HepG2 (cell line): ENCODE results near the gene GABRR3. TPM values are rescaled to one million over a fixed set of nuclear protein-coding genes. Genes with fewer than 3 reads are reported as not detected.

Source experiments
- ARNT ChIP-seq: fragments of 450-650 bp; IDR thresholded peaks from 2 replicates; pipeline ENCODE4 v1.6.1; 2017
- DNMT3B ChIP-seq: conservative IDR thresholded peaks from 2 replicates; pipeline ENCODE4 v1.6.1; 2016; ENCODE audit warnings: missing biosample characterization, control low read depth
- HNF4A ChIP-seq: sonication (generic); formaldehyde crosslinking; IDR thresholded peaks from 2 replicates; pipeline ENCODE4 v1.4.0; 2020; ENCODE audit warnings: missing genetic modification reagents
- JUNB ChIP-seq: sonication (generic); formaldehyde crosslinking; IDR thresholded peaks from 2 replicates; pipeline ENCODE4 v1.8.0; 2022; ENCODE audit warnings: missing genetic modification reagents, mild to moderate bottlenecking, borderline replicate concordance
- NCOA2 ChIP-seq: sonication (generic); formaldehyde crosslinking; IDR thresholded peaks from 2 replicates; pipeline ENCODE4 v1.8.0; 2022; ENCODE audit warnings: inconsistent platforms
- NR2F6 ChIP-seq, 2 experiments: IDR thresholded peaks; 2 replicates each; pipeline ENCODE4 v1.6.1; 2016; ENCODE audit warnings: antibody characterized with exemption in 1 of 2, mild to moderate bottlenecking in 1 of 2
- SOX6 ChIP-seq, 2 experiments: fragments of 450-650 bp in 1 of 2; sonication (generic) in 1 of 2; formaldehyde crosslinking in 1 of 2; IDR thresholded peaks; 2 replicates each; pipeline versions ENCODE4 v1.4.0 to v1.6.1; 2017 to 2020; ENCODE audit warnings: antibody characterized with exemption in 1 of 2, mild to moderate bottlenecking in 1 of 2, missing genetic modification reagents in 1 of 2
- ZBTB21 ChIP-seq: sonication (generic); formaldehyde crosslinking; IDR thresholded peaks from 2 replicates; pipeline ENCODE4 v1.4.0; 2020; ENCODE audit warnings: missing genetic modification reagents
- ZBTB7B ChIP-seq: sonication (generic); formaldehyde crosslinking; IDR thresholded peaks from 2 replicates; pipeline ENCODE4 v1.4.0; 2020; ENCODE audit warnings: missing genetic modification reagents
- ZNF160 ChIP-seq: sonication (generic); formaldehyde crosslinking; IDR thresholded peaks from 2 replicates; pipeline ENCODE4 v1.8.0; 2022; ENCODE audit warnings: mild to moderate bottlenecking, inconsistent platforms, missing genetic modification reagents
- ZNF24 ChIP-seq: fragments of 450-650 bp; IDR thresholded peaks from 2 replicates; pipeline ENCODE4 v1.6.1; 2017; ENCODE audit warnings: antibody characterized with exemption, mild to moderate bottlenecking
- ZNF841 ChIP-seq: sonication (generic); formaldehyde crosslinking; IDR thresholded peaks from 2 replicates; pipeline ENCODE4 v1.8.1; 2023; ENCODE audit warnings: missing genetic modification reagents, borderline replicate concordance
- polyA plus RNA-seq, 8 experiments: library from polyadenylated mRNA; depleted of rRNA in 3 of 8; stranded (reverse) in 7 of 8; unstranded in 1 of 8; fragments of >200 nt; fragmentation: Illumina TruSeq in 4 of 8; extraction: Trizol in 4 of 8; gene quantifications; 2 replicates each; pipeline versions ENCODE4 v1.2.1 to v1.2.3, GENCODE V29; 2011 to 2016; ENCODE audit warnings: low read depth in 4 of 8, missing spikeins in 1 of 8, mixed read lengths in 1 of 8; ENCODE audit not compliant: insufficient read depth in 1 of 8
- total RNA-seq, 5 experiments: library from RNA; depleted of rRNA; stranded (reverse); fragments of >200 nt; fragmentation: Illumina TruSeq; extraction: Trizol; gene quantifications; 2 replicates each; pipeline ENCODE4 v1.2.3, GENCODE V29; 2016; ENCODE audit warnings: low read depth in 1 of 5
- TF ChIP-seq, protein P1 (sequence below): sonication (generic); formaldehyde crosslinking; IDR thresholded peaks from 2 replicates; pipeline ENCODE4 v1.5.1; 2020; ENCODE audit warnings: missing genetic modification reagents, mild to moderate bottlenecking, borderline replicate concordance
- TF ChIP-seq, protein P2 (sequence below): sonication (generic); formaldehyde crosslinking; IDR thresholded peaks from 2 replicates; pipeline ENCODE4 v1.4.0; 2020; ENCODE audit warnings: missing genetic modification reagents
- TF ChIP-seq, protein P3 (sequence below): sonication (generic); formaldehyde crosslinking; IDR thresholded peaks from 2 replicates; pipeline ENCODE4 v1.5.0; 2020; ENCODE audit warnings: mild to moderate bottlenecking, missing genetic modification reagents, borderline replicate concordance
- TF ChIP-seq, protein P4 (sequence below): sonication (generic); formaldehyde crosslinking; IDR thresholded peaks from 2 replicates; pipeline ENCODE4 v1.5.0; 2020; ENCODE audit warnings: missing genetic modification reagents
- TF ChIP-seq, protein P5 (sequence below): IDR thresholded peaks from 2 replicates; pipeline ENCODE4 v1.6.1; 2016; ENCODE audit warnings: missing genetic modification reagents, missing compliant biosample characterization
- TF ChIP-seq, protein P6 (sequence below): sonication (generic); formaldehyde crosslinking; IDR thresholded peaks from 2 replicates; pipeline ENCODE4 v1.5.0; 2020; ENCODE audit warnings: mild to moderate bottlenecking, missing genetic modification reagents

GABRR3 gene
- total and polyA plus RNA-seq, 2 of the 13 experiments (the other 11 are each of a cell fraction or from before 2014, with no cell fraction given) = 0.42 to 0.83 TPM

DNA sequence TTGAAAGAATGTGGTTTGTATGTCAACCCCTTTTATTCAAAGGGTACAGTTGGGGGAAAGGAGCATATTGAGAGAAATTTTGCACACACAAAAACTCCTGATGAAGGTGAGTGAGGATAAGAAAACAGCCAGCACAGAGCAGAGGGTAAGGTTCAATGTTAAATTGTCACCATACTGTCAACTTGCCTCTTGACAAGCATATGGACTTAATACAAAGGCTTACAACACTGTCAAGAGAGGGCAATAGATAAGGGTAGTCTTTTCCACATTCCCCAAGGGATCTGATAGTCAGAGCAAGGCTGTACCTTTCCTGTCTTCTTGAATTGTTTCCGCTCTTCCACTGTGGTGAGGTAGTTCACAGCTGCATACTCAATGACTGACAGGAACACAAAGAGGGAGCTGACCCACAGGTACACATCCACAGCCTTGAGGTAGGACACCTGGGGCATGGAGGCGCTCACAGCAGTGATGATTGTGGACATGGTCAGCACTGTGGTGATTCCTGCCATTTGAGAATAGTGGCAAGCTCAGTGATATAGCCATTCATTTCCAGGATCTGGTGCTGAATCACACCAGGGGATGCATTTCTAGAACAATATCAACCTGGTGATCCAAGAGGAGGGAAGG lies 42.5 kb downstream of the GABRR3 start (continued):
- TF ChIP-seq SOX6 (IDR thresholded peaks at IDR 0.05) (no peak), SOX6 (CRISPR knock-in tag; IDR thresholded peaks at IDR 0.05) (peak; percentile 74), HNF4A (CRISPR knock-in tag) (peak; percentile 85), NCOA2 (CRISPR knock-in tag) (0 out of 2 replicates have a peak, but pooled peaks have one; percentile 12), ZNF160 (CRISPR knock-in tag) (no peak), ZNF24 (no peak), NR2F6 (IDR thresholded peaks at IDR 0.05) (peak; percentile 54), NR2F6 (CRISPR knock-in tag; IDR thresholded peaks at IDR 0.05) (no peak), ZNF841 (CRISPR knock-in tag) (no peak), DNMT3B (CRISPR knock-in tag) (no peak), ZBTB7B (CRISPR knock-in tag) (peak; percentile 34; the same call in 1 of the 2 replicates), JUNB (CRISPR knock-in tag) (no peak; the same call in 1 of the 2 replicates), ARNT (no peak), ZBTB21 (no peak)
- TF ChIP-seq, protein P1, sequence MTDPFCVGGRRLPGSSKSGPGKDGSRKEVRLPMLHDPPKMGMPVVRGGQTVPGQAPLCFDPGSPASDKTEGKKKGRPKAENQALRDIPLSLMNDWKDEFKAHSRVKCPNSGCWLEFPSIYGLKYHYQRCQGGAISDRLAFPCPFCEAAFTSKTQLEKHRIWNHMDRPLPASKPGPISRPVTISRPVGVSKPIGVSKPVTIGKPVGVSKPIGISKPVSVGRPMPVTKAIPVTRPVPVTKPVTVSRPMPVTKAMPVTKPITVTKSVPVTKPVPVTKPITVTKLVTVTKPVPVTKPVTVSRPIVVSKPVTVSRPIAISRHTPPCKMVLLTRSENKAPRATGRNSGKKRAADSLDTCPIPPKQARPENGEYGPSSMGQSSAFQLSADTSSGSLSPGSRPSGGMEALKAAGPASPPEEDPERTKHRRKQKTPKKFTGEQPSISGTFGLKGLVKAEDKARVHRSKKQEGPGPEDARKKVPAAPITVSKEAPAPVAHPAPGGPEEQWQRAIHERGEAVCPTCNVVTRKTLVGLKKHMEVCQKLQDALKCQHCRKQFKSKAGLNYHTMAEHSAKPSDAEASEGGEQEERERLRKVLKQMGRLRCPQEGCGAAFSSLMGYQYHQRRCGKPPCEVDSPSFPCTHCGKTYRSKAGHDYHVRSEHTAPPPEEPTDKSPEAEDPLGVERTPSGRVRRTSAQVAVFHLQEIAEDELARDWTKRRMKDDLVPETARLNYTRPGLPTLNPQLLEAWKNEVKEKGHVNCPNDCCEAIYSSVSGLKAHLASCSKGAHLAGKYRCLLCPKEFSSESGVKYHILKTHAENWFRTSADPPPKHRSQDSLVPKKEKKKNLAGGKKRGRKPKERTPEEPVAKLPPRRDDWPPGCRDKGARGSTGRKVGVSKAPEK (CRISPR knock-in tag) = 0 out of 2 replicates have a peak, but pooled peaks have one; percentile 27
- TF ChIP-seq, protein P2, sequence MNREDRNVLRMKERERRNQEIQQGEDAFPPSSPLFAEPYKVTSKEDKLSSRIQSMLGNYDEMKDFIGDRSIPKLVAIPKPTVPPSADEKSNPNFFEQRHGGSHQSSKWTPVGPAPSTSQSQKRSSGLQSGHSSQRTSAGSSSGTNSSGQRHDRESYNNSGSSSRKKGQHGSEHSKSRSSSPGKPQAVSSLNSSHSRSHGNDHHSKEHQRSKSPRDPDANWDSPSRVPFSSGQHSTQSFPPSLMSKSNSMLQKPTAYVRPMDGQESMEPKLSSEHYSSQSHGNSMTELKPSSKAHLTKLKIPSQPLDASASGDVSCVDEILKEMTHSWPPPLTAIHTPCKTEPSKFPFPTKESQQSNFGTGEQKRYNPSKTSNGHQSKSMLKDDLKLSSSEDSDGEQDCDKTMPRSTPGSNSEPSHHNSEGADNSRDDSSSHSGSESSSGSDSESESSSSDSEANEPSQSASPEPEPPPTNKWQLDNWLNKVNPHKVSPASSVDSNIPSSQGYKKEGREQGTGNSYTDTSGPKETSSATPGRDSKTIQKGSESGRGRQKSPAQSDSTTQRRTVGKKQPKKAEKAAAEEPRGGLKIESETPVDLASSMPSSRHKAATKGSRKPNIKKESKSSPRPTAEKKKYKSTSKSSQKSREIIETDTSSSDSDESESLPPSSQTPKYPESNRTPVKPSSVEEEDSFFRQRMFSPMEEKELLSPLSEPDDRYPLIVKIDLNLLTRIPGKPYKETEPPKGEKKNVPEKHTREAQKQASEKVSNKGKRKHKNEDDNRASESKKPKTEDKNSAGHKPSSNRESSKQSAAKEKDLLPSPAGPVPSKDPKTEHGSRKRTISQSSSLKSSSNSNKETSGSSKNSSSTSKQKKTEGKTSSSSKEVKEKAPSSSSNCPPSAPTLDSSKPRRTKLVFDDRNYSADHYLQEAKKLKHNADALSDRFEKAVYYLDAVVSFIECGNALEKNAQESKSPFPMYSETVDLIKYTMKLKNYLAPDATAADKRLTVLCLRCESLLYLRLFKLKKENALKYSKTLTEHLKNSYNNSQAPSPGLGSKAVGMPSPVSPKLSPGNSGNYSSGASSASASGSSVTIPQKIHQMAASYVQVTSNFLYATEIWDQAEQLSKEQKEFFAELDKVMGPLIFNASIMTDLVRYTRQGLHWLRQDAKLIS = no peak
- TF ChIP-seq, protein P3, sequence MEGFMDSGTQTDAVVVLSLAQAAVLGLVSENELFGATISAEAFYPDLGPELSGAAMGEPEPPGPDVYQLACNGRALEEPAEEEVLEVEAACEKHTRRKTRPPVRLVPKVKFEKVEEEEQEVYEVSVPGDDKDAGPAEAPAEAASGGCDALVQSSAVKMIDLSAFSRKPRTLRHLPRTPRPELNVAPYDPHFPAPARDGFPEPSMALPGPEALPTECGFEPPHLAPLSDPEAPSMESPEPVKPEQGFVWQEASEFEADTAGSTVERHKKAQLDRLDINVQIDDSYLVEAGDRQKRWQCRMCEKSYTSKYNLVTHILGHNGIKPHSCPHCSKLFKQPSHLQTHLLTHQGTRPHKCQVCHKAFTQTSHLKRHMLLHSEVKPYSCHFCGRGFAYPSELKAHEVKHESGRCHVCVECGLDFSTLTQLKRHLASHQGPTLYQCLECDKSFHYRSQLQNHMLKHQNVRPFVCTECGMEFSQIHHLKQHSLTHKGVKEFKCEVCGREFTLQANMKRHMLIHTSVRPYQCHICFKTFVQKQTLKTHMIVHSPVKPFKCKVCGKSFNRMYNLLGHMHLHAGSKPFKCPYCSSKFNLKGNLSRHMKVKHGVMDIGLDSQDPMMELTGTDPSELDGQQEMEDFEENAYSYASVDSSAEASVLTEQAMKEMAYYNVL (CRISPR knock-in tag) = peak; percentile 23; the same call in 1 of the 2 replicates
- TF ChIP-seq, protein P4, sequence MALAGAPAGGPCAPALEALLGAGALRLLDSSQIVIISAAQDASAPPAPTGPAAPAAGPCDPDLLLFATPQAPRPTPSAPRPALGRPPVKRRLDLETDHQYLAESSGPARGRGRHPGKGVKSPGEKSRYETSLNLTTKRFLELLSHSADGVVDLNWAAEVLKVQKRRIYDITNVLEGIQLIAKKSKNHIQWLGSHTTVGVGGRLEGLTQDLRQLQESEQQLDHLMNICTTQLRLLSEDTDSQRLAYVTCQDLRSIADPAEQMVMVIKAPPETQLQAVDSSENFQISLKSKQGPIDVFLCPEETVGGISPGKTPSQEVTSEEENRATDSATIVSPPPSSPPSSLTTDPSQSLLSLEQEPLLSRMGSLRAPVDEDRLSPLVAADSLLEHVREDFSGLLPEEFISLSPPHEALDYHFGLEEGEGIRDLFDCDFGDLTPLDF = no peak
- TF ChIP-seq, protein P5, sequence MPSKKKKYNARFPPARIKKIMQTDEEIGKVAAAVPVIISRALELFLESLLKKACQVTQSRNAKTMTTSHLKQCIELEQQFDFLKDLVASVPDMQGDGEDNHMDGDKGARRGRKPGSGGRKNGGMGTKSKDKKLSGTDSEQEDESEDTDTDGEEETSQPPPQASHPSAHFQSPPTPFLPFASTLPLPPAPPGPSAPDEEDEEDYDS (CRISPR knock-in tag) = no peak
- TF ChIP-seq, protein P6, sequence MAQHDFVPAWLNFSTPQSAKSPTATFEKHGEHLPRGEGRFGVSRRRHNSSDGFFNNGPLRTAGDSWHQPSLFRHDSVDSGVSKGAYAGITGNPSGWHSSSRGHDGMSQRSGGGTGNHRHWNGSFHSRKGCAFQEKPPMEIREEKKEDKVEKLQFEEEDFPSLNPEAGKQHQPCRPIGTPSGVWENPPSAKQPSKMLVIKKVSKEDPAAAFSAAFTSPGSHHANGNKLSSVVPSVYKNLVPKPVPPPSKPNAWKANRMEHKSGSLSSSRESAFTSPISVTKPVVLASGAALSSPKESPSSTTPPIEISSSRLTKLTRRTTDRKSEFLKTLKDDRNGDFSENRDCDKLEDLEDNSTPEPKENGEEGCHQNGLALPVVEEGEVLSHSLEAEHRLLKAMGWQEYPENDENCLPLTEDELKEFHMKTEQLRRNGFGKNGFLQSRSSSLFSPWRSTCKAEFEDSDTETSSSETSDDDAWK (CRISPR knock-in tag) = no peak
